Gastroesophageal sphincter (tissue), 4 donors: Measurements from ENCODE around the gene TMEM37. TPM values are rescaled to one million over a fixed set of nuclear protein-coding genes. Genes with fewer than 3 reads are reported as not detected.

Experiments
- ATAC-seq: fragments of 150-250 bp; one replicate; pipeline ENCODE4 v1.9.1; 2016; ENCODE audit warnings: mild to moderate bottlenecking, moderate library complexity
- H3K27ac ChIP-seq, 4 donors: fragments of 200-600 bp; sonication (generic) in 3 of 4; 1 replicate in 3 of 4; 2 replicates in 1 of 4; pipeline ENCODE4 v1.5.1; 2016 to 2019
- H3K27me3 ChIP-seq: fragments of 200-600 bp; sonication (generic); one replicate; pipeline ENCODE4 v1.5.1; 2019
- H3K36me3 ChIP-seq, 2 donors: fragments of 200-600 bp; sonication (generic); one replicate each; pipeline ENCODE4 v1.5.1; 2019; ENCODE audit warnings: control low read depth in 1 of 2
- H3K4me1 ChIP-seq, 3 donors: fragments of 200-600 bp; sonication (generic); 1 replicate in 2 of 3; 2 replicates in 1 of 3; pipeline ENCODE4 v1.5.1; 2016 to 2019; ENCODE audit warnings: control low read depth in 2 of 3
- H3K4me3 ChIP-seq, 2 donors: fragments of 200-600 bp; sonication (generic); one replicate each; pipeline ENCODE4 v1.5.1; 2019; ENCODE audit warnings: mild to moderate bottlenecking in 1 of 2, moderate library complexity in 1 of 2
- H3K9me3 ChIP-seq, 3 donors: fragments of 200-600 bp; sonication (generic); one replicate each; pipeline ENCODE4 v1.5.1; 2017 to 2019; ENCODE audit warnings: control low read depth in 2 of 3
- CTCF ChIP-seq, 4 experiments: fragments of 200-600 bp in 2 of 4; fragments of 450-650 bp in 2 of 4; sonication (generic) in 1 of 4; IDR thresholded peaks; one replicate each; pipeline ENCODE4 v1.5.1; 2017 to 2019; ENCODE audit warnings: antibody characterized with exemption in 4 of 4, mild to moderate bottlenecking in 2 of 4, moderate library complexity in 2 of 4
- EP300 ChIP-seq: sonication (generic); formaldehyde crosslinking; IDR thresholded peaks from one replicate; pipeline ENCODE4 v1.6.1; 2017; ENCODE audit warnings: antibody characterized with exemption, mild to moderate bottlenecking
- POLR2A ChIP-seq, 2 donors: fragments of 450-650 bp; IDR thresholded peaks; one replicate each; pipeline ENCODE4 v1.6.1; 2017; ENCODE audit warnings: antibody characterized with exemption in 2 of 2, mild to moderate bottlenecking in 2 of 2, moderate library complexity in 1 of 2
- POLR2AphosphoS5 ChIP-seq: sonication (generic); formaldehyde crosslinking; IDR thresholded peaks from one replicate; pipeline ENCODE4 v1.6.1; 2017; ENCODE audit warnings: antibody characterized with exemption
- WGBS, 2 donors: methylation state at CpG; one replicate each; pipeline ENCODE4 v1.1.5; 2018; ENCODE audit warnings: low coverage in 1 of 2; 5-methylcytosine and 5-hydroxymethylcytosine counted together
- total RNA-seq, 4 donors: library from RNA; depleted of rRNA; stranded (reverse); fragments of >200 nt; gene quantifications; one replicate each; pipeline ENCODE4 v1.1.0, GENCODE V29; 2016

TMEM37 gene
- total RNA-seq, 4 donors from 2014 or later, result 3.0 to 8.1 (median 5.2) TPM; not detected in 1

DNA sequence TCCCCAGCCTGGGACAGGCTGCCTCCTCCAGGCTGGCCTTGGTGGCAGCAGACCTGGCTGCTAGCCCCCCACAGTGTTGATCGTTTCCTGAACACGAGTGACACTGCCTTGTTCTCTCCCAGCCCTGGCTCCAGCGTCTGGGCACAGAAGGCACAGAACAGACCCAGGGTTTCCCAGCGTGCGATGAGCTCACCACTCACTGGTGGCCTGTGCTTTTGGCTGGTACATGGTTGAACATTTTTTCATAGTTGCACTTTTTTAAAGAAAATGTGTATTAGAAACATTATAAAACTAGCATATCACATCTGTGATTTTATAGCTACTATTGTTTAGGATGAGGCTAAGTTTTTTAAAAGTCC is 51.7 kb downstream of the TMEM37 start:
- peaks cover 0 to 6% (median 0%) of the 10 kb centered on the region in 3 donors for H3K4me1 ChIP-seq
- TF ChIP-seq POLR2A (IDR thresholded peaks at IDR 0.05), result no peak
- no peak for TF ChIP-seq CTCF (IDR thresholded peaks at IDR 0.05)
- TF ChIP-seq EP300, result no peak
- TF ChIP-seq POLR2AphosphoS5, result no peak
- H3K27me3 ChIP-seq, result no peaks in the 10 kb centered on the region
- no peaks in the 10 kb centered on the region for H3K36me3 ChIP-seq
- ATAC-seq, result no peak
- no peaks in the 10 kb centered on the region for H3K9me3 ChIP-seq
- WGBS, 2 donors, result 89 to 100% methylated on average over 2 to 3 of the region's 5 CpGs
- no peak overlapping the region for H3K27ac ChIP-seq
- no peak overlapping the region for H3K4me3 ChIP-seq

DNA sequence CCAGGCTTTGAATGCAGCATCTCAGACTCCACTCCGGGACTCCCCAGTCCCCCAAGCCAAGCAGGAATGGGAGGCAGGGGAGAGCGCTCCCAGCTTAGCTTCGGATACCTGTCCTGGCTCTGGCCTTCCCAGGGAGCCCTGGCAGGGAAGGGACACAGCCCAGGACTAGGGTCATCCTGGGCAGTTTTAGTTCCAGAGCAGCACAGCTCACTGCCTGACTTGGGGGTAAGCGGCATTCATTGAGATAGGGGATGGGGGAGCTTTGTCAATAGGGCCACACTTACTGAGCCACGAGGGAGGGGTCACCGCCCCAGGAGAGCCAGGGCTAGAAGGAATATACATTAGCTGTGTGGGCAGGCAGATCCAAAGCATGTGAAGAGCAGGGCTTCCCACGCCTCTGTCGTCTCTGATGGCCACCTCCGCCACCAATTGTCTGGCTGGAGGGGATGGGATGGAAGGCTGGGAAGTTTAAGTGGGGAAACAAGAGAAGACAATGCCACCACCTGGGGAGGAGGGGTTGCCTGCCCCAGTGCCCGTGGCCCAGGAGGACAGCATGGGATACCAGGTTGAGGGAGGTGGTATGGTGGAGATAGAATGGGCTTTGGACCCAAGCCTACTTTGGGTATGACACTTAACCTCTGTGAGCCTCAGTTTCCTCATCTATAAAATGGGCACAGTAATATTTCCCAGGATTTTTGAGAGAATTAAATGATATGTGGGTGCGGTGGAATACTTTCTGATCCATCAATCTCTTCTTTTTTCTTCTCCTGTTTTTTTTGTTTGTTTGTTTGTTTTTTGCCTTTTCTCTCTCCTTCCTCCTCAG is 52.5 kb downstream of the TMEM37 start:
- Histone ChIP-seq H3K27ac (no peak overlapping the region), H3K4me1 (peaks cover 0 to 6% (median 0%) of the 10 kb centered on the region in 3 donors), H3K4me3 (no peak overlapping the region), H3K36me3 (no peaks in the 10 kb centered on the region), H3K9me3 (no peaks in the 10 kb centered on the region), H3K27me3 (no peaks in the 10 kb centered on the region)
- 80 to 85% methylated on average over 1 to 4 of the region's 11 CpGs for WGBS, 2 donors
- TF ChIP-seq POLR2AphosphoS5, result no peak
- no peak for ATAC-seq

- Histone ChIP-seq H3K4me1 (peaks cover 0 to 6% (median 0%) of the 10 kb centered on the region in 3 donors), H3K27ac (no peak overlapping the region), H3K36me3 (no peaks in the 10 kb centered on the region), H3K4me3 (no peak overlapping the region), H3K9me3 (no peaks in the 10 kb centered on the region), H3K27me3 (no peaks in the 10 kb centered on the region)
- WGBS, 2 donors, result 43% methylated on average over 4 of the region's 6 CpGs; no CpG with 5 or more reads in 1 of the 2 donors
- TF ChIP-seq EP300 (no peak), CTCF (IDR thresholded peaks at IDR 0.05) (no peak), POLR2AphosphoS5 (no peak), POLR2A (IDR thresholded peaks at IDR 0.05) (no peak)
- no peak for ATAC-seq
These were observed 53.2 kb downstream of the TMEM37 start for GRCh38 chr2:119484834-119485233.

GRCh38 chr2:119485336-119486110 is 53.9 kb downstream of the TMEM37 start:
- 69 to 74% methylated on average over 10 to 11 of the region's 12 CpGs for WGBS, 2 donors
- Histone ChIP-seq H3K4me1 (peaks cover 0 to 6% (median 0%) of the 10 kb centered on the region in 3 donors), H3K4me3 (no peak overlapping the region), H3K9me3 (no peaks in the 10 kb centered on the region), H3K27ac (no peak overlapping the region), H3K27me3 (no peaks in the 10 kb centered on the region), H3K36me3 (no peaks in the 10 kb centered on the region)
- no peak for ATAC-seq
- no peak for TF ChIP-seq CTCF (IDR thresholded peaks at IDR 0.05)
- no peak for TF ChIP-seq POLR2A (IDR thresholded peaks at IDR 0.05)
- TF ChIP-seq EP300, result no peak
- no peak for TF ChIP-seq POLR2AphosphoS5

DNA sequence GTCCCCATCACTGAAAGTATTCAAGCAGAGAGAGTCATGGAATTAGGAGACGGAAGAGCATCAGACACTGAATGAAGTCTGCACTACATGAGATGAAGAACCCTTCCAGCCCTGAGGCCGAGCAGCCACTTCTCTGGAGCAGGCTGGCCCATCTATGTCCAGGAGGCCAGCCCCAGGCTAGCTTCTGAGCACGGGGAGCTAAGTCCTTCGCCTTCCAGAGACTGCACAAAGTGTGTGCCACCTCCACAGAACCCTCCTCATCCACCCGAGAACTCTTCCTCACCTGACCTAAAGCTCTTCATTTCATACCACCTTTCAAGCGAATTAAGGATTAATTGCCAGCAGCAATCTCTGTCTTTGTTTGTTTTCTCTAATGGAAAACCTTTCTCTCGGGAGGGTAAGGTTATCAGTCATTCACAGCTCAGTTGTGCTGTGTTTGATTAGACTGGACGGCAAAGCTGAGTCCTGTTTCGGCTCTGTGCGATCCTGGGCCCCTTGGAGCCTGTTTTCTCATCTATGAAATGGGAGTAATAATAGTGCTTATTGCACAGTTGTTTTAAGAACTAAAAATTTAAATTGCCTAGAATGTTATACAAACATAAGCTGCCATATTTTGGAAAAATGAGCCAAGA is 54.7 kb downstream of the TMEM37 start:
- peaks cover 0 to 6% (median 0%) of the 10 kb centered on the region in 3 donors for H3K4me1 ChIP-seq
- WGBS, 2 donors, result 88 to 93% methylated on average over 6 to 7 of the region's 10 CpGs
- H3K27me3 ChIP-seq, result no peaks in the 10 kb centered on the region
- no peaks in the 10 kb centered on the region for H3K9me3 ChIP-seq
- H3K36me3 ChIP-seq, result no peaks in the 10 kb centered on the region
- no peak overlapping the region for H3K4me3 ChIP-seq
- H3K27ac ChIP-seq, result no peak overlapping the region
- no peak for ATAC-seq
- TF ChIP-seq POLR2A (IDR thresholded peaks at IDR 0.05) (no peak), EP300 (no peak), POLR2AphosphoS5 (no peak), CTCF (IDR thresholded peaks at IDR 0.05) (no peak)
